Tibial nerve (tissue), 4 donors: ENCODE measurements around the gene PC. TPM values are rescaled to one million over a fixed set of nuclear protein-coding genes. Genes with fewer than 3 reads are reported as not detected.

Experiments
- DNase-seq, 2 donors: peaks; one replicate each; pipeline ENCODE4 v3.0.0-alpha.2; 2019; ENCODE audit warnings: low spot score in 2 of 2
- H3K27ac ChIP-seq, 4 donors: fragments of 200-600 bp; sonication (generic) in 3 of 4; one replicate each; pipeline ENCODE4 v1.5.1; 2017 to 2019; ENCODE audit warnings: mild to moderate bottlenecking in 1 of 4
- H3K27me3 ChIP-seq, 2 donors: fragments of 200-600 bp; sonication (generic) in 1 of 2; one replicate each; pipeline versions ENCODE4 v1.5.1 to v1.6.0; 2017 to 2019
- H3K36me3 ChIP-seq, 3 donors: fragments of 200-600 bp; sonication (generic); one replicate each; pipeline ENCODE4 v1.5.1; 2018 to 2019
- H3K4me1 ChIP-seq, 4 donors: fragments of 200-600 bp; sonication (generic) in 3 of 4; one replicate each; pipeline ENCODE4 v1.5.1; 2017 to 2019
- H3K4me3 ChIP-seq, 4 donors: fragments of 200-600 bp; sonication (generic) in 3 of 4; one replicate each; pipeline ENCODE4 v1.5.1; 2017 to 2019; ENCODE audit warnings: mild to moderate bottlenecking in 1 of 4, moderate library complexity in 1 of 4
- H3K9me3 ChIP-seq, 4 donors: fragments of 200-600 bp; sonication (generic) in 3 of 4; one replicate each; pipeline ENCODE4 v1.5.1; 2017 to 2019
- EP300 ChIP-seq, 2 donors: sonication (generic); formaldehyde crosslinking; IDR thresholded peaks; one replicate each; pipeline ENCODE4 v1.6.1; 2017; ENCODE audit warnings: antibody characterized with exemption in 2 of 2, mild to moderate bottlenecking in 1 of 2
- POLR2A ChIP-seq, 2 donors: fragments of 450-650 bp; IDR thresholded peaks; one replicate each; pipeline ENCODE4 v1.6.1; 2017; ENCODE audit warnings: antibody characterized with exemption in 2 of 2, mild to moderate bottlenecking in 2 of 2, moderate library complexity in 2 of 2
- WGBS, 2 donors: methylation state at CpG; one replicate each; pipeline ENCODE4 v1.1.5; 2018; 5-methylcytosine and 5-hydroxymethylcytosine counted together
- total RNA-seq, 4 donors: library from RNA; depleted of rRNA; stranded (reverse); fragments of >200 nt; gene quantifications; one replicate each; pipeline ENCODE4 v1.1.0, GENCODE V29; 2016
- TF ChIP-seq, protein P1 (sequence below), 5 experiments: fragments of 200-600 bp in 3 of 5; fragments of 450-650 bp in 2 of 5; sonication (generic) in 3 of 5; IDR thresholded peaks; one replicate each; pipeline ENCODE4 v1.5.1; 2016 to 2019; ENCODE audit warnings: antibody characterized with exemption in 5 of 5, mild to moderate bottlenecking in 3 of 5, moderate library complexity in 2 of 5

PC gene
- total RNA-seq, 4 donors from 2014 or later, result 82.5 to 135 (median 90.2) TPM

DNA sequence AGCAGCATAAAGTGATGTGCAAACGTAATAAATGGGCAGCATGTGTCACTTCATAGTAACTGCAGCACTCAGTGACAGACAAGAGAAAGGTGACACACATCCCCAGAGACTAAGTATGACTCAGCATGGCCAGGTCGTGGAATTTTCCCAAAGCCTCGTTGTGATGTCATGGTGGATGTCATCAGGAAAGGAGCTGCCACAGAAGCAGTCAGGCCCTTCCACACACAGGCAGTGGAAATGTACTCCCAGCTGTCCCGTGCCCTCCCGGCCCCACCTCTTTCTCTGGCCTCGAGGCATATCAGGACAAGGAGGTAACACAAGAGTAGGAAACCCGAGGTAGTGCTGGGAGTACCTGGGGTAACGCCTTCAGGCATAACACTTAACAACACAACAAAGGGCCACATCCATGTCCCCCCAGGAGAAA lies 8.1 kb downstream of the PC start:
- 62 to 66% methylated on average over 8 of the region's 8 CpGs for WGBS, 2 donors
- TF ChIP-seq EP300 (IDR thresholded peaks at IDR 0.05) (no peak), POLR2A (IDR thresholded peaks at IDR 0.05) (no peak)
- TF ChIP-seq, protein P1, sequence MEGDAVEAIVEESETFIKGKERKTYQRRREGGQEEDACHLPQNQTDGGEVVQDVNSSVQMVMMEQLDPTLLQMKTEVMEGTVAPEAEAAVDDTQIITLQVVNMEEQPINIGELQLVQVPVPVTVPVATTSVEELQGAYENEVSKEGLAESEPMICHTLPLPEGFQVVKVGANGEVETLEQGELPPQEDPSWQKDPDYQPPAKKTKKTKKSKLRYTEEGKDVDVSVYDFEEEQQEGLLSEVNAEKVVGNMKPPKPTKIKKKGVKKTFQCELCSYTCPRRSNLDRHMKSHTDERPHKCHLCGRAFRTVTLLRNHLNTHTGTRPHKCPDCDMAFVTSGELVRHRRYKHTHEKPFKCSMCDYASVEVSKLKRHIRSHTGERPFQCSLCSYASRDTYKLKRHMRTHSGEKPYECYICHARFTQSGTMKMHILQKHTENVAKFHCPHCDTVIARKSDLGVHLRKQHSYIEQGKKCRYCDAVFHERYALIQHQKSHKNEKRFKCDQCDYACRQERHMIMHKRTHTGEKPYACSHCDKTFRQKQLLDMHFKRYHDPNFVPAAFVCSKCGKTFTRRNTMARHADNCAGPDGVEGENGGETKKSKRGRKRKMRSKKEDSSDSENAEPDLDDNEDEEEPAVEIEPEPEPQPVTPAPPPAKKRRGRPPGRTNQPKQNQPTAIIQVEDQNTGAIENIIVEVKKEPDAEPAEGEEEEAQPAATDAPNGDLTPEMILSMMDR (IDR thresholded peaks at IDR 0.05), result no peak
- Histone ChIP-seq H3K9me3 (no peaks in the 10 kb centered on the region), H3K27me3 (no peaks in the 10 kb centered on the region), H3K27ac (no peak overlapping the region), H3K4me3 (no peak overlapping the region), H3K36me3 (peaks cover 0 to 46% (median 0%) of the 10 kb centered on the region in 3 donors), H3K4me1 (peaks cover 0 to 3% (median 0%) of the 10 kb centered on the region in 4 donors)
- no peak for DNase-seq

DNA sequence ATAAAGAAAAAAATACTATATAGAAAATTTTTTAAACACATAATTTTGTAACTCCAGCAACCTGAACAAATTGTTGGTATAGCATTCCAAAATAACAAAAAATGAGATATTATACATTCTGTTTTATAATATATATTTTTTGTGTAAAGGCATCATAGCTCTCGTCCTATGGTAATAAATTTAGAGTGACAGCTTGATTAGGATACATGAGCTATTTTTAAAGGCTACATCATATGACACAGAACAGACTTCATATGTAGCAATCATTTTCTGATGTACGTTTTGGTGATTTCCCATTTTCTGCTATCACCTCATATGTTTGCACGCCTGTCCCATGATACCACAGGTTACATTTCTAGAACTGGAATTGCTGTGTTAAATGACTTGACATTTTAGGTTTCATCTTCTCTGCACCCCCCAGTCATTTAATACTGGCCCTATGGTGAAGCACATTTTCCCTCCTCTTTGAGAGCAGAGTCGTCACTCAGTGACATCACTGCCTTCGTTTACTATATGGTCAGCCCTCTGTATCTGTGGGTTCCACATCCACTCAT lies 19.5 kb downstream of the PC start:
- no peak for DNase-seq
- TF ChIP-seq POLR2A (IDR thresholded peaks at IDR 0.05) (no peak), EP300 (IDR thresholded peaks at IDR 0.05) (no peak)
- TF ChIP-seq, protein P1 (IDR thresholded peaks at IDR 0.05), result no peak
- Histone ChIP-seq H3K9me3 (no peaks in the 10 kb centered on the region), H3K36me3 (peaks cover 0 to 14% (median 0%) of the 10 kb centered on the region in 3 donors), H3K4me3 (no peak overlapping the region), H3K27ac (no peak overlapping the region), H3K27me3 (no peaks in the 10 kb centered on the region), H3K4me1 (peaks cover 0 to 3% (median 0%) of the 10 kb centered on the region in 4 donors)
- WGBS, 2 donors, result 91 to 95% methylated on average over 5 of the region's 5 CpGs

DNA sequence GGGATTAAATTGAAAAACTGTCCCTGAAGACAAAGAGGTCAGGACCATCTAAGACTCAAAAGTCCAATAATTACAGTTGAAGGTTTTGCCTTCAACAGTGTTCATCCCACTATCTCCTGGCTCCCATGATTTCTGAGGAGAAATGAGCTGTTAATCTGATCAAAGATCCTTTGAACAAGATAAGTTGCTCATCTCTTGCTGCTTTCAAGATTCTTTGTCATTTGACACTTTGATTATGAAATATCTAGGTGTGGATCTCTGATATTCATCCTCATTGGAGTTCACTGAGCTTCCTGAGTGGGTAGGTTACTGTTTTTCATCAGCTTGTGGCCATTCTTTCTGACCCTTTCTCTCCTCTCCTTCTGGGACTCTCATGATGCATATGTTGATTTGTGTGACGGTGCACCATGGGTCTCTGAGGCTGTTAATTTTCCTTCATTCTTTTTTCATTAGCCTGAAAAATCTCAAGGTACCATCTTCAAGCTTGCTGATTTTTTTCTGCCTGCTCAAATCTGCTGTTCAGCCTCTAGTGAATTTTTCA lies 20.9 kb downstream of the PC start:
- Histone ChIP-seq H3K27me3 (no peaks in the 10 kb centered on the region), H3K4me3 (no peak overlapping the region), H3K27ac (no peak overlapping the region), H3K9me3 (no peaks in the 10 kb centered on the region), H3K4me1 (peaks cover 0 to 8% (median 0%) of the 10 kb centered on the region in 4 donors), H3K36me3 (peaks cover 0 to 8% (median 0%) of the 10 kb centered on the region in 3 donors)
- WGBS, 2 donors, result 86 to 100% methylated on average over 1 of the region's 1 CpG
- TF ChIP-seq, protein P1 (IDR thresholded peaks at IDR 0.05), result no peak
- TF ChIP-seq POLR2A (IDR thresholded peaks at IDR 0.05), result no peak
- no peak for TF ChIP-seq EP300 (IDR thresholded peaks at IDR 0.05)
- DNase-seq, result no peak

DNA sequence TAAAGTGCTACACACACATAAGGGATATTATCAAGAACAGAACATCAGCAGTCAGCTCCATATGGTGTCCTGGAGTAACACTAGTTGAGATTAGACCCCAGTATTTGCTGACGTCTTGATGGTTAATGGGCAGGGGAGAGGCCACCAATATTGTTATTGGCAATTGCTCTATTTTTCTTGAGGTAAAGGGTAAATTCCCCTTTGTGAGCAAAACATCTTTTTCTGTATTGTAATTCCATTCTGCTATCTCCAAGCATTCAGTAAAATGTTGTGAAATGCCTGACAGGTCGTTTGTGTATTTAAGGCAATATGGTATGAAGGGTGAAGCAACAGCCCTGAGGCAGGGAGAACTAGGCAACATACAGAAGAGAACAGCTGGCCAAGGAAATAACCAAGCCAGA lies 21.9 kb downstream of the PC start:
- H3K4me3 ChIP-seq, result no peak overlapping the region
- H3K9me3 ChIP-seq, result no peaks in the 10 kb centered on the region
- no peaks in the 10 kb centered on the region for H3K36me3 ChIP-seq
- no peak overlapping the region for H3K27ac ChIP-seq
- DNase-seq, result no peak
- no peak for TF ChIP-seq POLR2A (IDR thresholded peaks at IDR 0.05)
- TF ChIP-seq EP300 (IDR thresholded peaks at IDR 0.05), result no peak
- TF ChIP-seq, protein P1 (IDR thresholded peaks at IDR 0.05), result no peak
- peaks cover 0 to 15% (median 0%) of the 10 kb centered on the region in 4 donors for H3K4me1 ChIP-seq
- no peaks in the 10 kb centered on the region for H3K27me3 ChIP-seq
- WGBS, 2 donors, result 56 to 64% methylated on average over 2 of the region's 2 CpGs

DNA sequence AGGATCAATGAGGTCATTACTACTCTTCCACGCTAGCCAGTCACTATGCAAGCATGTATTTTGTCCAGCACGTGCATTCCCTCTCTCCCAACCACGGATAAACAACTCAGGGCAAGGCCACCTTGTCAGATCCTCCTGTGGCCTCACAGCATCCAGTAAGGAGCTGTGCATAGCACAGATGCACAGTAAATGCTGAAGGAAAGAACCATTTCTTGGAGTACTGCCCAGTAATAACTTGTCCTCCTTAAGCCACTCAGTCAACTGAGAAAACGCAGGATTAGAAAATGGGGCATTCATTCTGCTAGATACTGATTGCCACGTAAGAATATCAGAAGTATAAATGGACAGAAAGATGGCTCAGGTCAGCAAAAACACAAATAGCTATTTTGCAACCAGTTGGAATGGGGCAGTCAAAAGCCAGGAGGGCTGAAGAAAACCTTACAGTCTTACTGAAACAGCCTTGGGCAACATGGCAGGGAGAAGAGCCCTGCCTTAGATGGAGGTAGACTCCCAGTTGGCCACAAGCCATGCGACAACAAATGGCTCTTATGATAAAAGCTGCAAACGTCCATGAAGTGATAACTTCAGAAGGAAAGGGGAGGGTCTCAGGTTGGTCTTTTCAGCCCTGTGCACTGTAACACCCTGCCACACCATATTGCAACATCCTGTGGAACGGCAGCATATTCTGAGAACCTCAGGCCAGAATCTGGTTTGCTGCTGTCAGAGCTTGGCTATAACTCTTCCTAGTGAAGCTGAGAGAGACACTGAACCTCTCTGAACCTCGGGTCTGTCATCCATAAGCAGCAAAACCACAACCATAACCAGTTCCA lies 23.0 kb downstream of the PC start:
- no peaks in the 10 kb centered on the region for H3K27me3 ChIP-seq
- H3K27ac ChIP-seq, result no peak overlapping the region
- peaks cover 0 to 15% (median 0%) of the 10 kb centered on the region in 4 donors for H3K4me1 ChIP-seq
- no peaks in the 10 kb centered on the region for H3K9me3 ChIP-seq
- TF ChIP-seq, protein P1 (IDR thresholded peaks at IDR 0.05), result no peak
- TF ChIP-seq EP300 (IDR thresholded peaks at IDR 0.05) (no peak), POLR2A (IDR thresholded peaks at IDR 0.05) (no peak)
- H3K4me3 ChIP-seq, result no peak overlapping the region
- H3K36me3 ChIP-seq, result no peaks in the 10 kb centered on the region
- DNase-seq, result no peak
- 68 to 72% methylated on average over 9 of the region's 9 CpGs for WGBS, 2 donors
